ENCODE data around the gene KIF18A. TPM values are rescaled to one million over a fixed set of nuclear protein-coding genes. Genes with fewer than 3 reads are reported as not detected.

Gene KIF18A
- total and polyA plus RNA-seq, 4 donors, result 0.08 to 21.4 (median 0.20) TPM

- TF ChIP-seq RXRA (IDR thresholded peaks at IDR 0.05) (no peak), GABPA (IDR thresholded peaks at IDR 0.05 in 1 of 2, conservative IDR thresholded peaks at IDR 0.05 in 1 of 2) (no peak), REST (IDR thresholded peaks at IDR 0.05) (no peak), TAF1 (conservative IDR thresholded peaks at IDR 0.05) (no peak), CTCF (IDR thresholded peaks at IDR 0.05; ENCODE audit: low read depth, low read length, missing input control) (no peak), HNF4A (conservative IDR thresholded peaks at IDR 0.05) (no peak), FOXA1 (IDR thresholded peaks at IDR 0.05) (no peak), RAD21 (IDR thresholded peaks at IDR 0.05) (no peak)
- H3K27me3 ChIP-seq (ENCODE audit: control insufficient read depth in 4 of 4, insufficient read depth in 4 of 4, low read length in 3 of 4), result no peaks in the 10 kb centered on the region
- no peaks in the 10 kb centered on the region for H3K4me1 ChIP-seq (ENCODE audit: control insufficient read depth in 4 of 4, insufficient read depth in 4 of 4, low read length in 3 of 4)
- 98% methylated on average over 3 of the region's 3 CpGs for WGBS
- no peak overlapping the region for H3K4me3 ChIP-seq (ENCODE audit: low read depth in 1 of 3, low read length in 3 of 3)
- no peak overlapping the region for H3K9ac ChIP-seq (ENCODE audit: low read depth in 1 of 2, low read length in 2 of 2)
- no peaks in the 10 kb centered on the region for H3K9me3 ChIP-seq (ENCODE audit: control insufficient read depth in 4 of 4, low read length in 3 of 4)
- DNase-seq (ENCODE audit: low spot score), result no peak
- peaks cover 0 to 4% (median under 1%) of the 10 kb centered on the region in 4 donors for H3K36me3 ChIP-seq (ENCODE audit: control insufficient read depth in 4 of 4, insufficient read depth in 3 of 4, low read depth in 1 of 4, low read length in 3 of 4)
- no peak overlapping the region for H3K27ac ChIP-seq (ENCODE audit: low read depth in 1 of 2, low read length in 2 of 2)
Observed at GRCh38 chr11:28133146-28133545, 25.2 kb upstream of the KIF18A start.

- H3K9me3 ChIP-seq (ENCODE audit: control insufficient read depth in 4 of 4, low read length in 3 of 4), result no peaks in the 10 kb centered on the region
- no peaks in the 10 kb centered on the region for H3K27me3 ChIP-seq (ENCODE audit: control insufficient read depth in 4 of 4, insufficient read depth in 4 of 4, low read length in 3 of 4)
- no peak overlapping the region for H3K9ac ChIP-seq (ENCODE audit: low read depth in 1 of 2, low read length in 2 of 2)
- DNase-seq (ENCODE audit: low spot score), result no peak
- TF ChIP-seq ZBTB33 (IDR thresholded peaks at IDR 0.05), result no peak
- TF ChIP-seq MAX (IDR thresholded peaks at IDR 0.05), result no peak
- TF ChIP-seq ATF3 (IDR thresholded peaks at IDR 0.05), result no peak
- no peak for TF ChIP-seq CTCF (IDR thresholded peaks at IDR 0.05; ENCODE audit: low read depth, low read length, missing input control)
- no peak for TF ChIP-seq HNF4G (IDR thresholded peaks at IDR 0.05)
- TF ChIP-seq SP1 (IDR thresholded peaks at IDR 0.05), result no peak
- TF ChIP-seq REST (IDR thresholded peaks at IDR 0.05), result no peak
- TF ChIP-seq FOXA1 (IDR thresholded peaks at IDR 0.05), result no peak
- TF ChIP-seq EGR1 (IDR thresholded peaks at IDR 0.05; ENCODE audit: low read depth in 2 of 2), result no peak
- no peak for TF ChIP-seq TAF1 (conservative IDR thresholded peaks at IDR 0.05)
- no peak overlapping the region for H3K27ac ChIP-seq (ENCODE audit: low read depth in 1 of 2, low read length in 2 of 2)
- WGBS, result 62% methylated on average over 1 of the region's 1 CpG
- no peak overlapping the region for H3K4me3 ChIP-seq (ENCODE audit: low read depth in 1 of 3, low read length in 3 of 3)
- peaks cover 0 to 4% (median under 1%) of the 10 kb centered on the region in 4 donors for H3K36me3 ChIP-seq (ENCODE audit: control insufficient read depth in 4 of 4, insufficient read depth in 3 of 4, low read depth in 1 of 4, low read length in 3 of 4)
- H3K4me1 ChIP-seq (ENCODE audit: control insufficient read depth in 4 of 4, insufficient read depth in 4 of 4, low read length in 3 of 4), result no peaks in the 10 kb centered on the region
Observed at GRCh38 chr11:28132548-28132947, 24.6 kb upstream of the KIF18A start.
